Body of pancreas (tissue), 4 donors: Measurements from ENCODE around the gene DOK5.

Experiments used
- CTCF ChIP-seq, 7 experiments: fragments of 450-650 bp in 4 of 7; fragments of 200-600 bp in 3 of 7; sonication (generic) in 3 of 7; IDR thresholded peaks; one replicate each; pipeline ENCODE4 v1.5.1; 2016 to 2019; ENCODE audit warnings: antibody characterized with exemption in 7 of 7
- POLR2A ChIP-seq, 3 donors: fragments of 450-650 bp; IDR thresholded peaks; one replicate each; pipeline ENCODE4 v1.6.1; 2016; ENCODE audit warnings: antibody characterized with exemption in 3 of 3, mild to moderate bottlenecking in 2 of 3

DNA sequence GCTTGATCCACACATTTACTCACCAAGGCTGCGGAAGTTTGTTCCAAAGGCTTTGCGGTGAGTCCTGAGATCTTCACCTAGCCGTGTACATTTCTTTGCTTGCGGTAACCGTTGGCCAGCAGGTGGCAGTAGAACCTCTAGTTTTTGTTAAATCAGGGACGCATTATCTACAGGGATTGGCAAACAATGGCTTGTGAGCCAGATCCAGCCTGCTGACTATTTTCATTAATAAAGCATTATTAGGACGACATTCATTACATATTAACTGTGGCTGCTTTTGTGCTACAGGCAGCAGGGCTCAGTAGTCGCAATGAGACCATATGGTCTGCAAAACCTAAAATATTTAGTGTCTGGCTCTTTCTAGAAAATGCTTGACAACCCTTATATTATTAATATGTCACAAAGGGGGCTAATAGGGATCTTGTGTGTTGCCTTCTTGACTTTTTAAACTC is 174.1 kb downstream of the DOK5 start:
- TF ChIP-seq POLR2A (IDR thresholded peaks at IDR 0.05) (no peak), CTCF (IDR thresholded peaks at IDR 0.05) (peak; percentile 61 to 85 (median 82))
